Measurements from ENCODE around the gene CTIF. TPM values are rescaled to one million over a fixed set of nuclear protein-coding genes. Genes with fewer than 3 reads are reported as not detected.

Gene CTIF
- polyA plus RNA-seq, 3 donors, result 0.38 to 8.7 (median 1.2) TPM

GRCh38 chr18:48642503-48642902, 103.7 kb downstream of the CTIF start:
- WGBS (ENCODE audit: insufficient coverage), result 100% methylated on average over 1 of the region's 1 CpG
- H3K9me3 ChIP-seq (replicated peaks in 1 of 2; ENCODE audit: control insufficient read depth in 1 of 2, insufficient read depth in 1 of 2, low read length in 2 of 2), result no peaks in the 10 kb centered on the region
- H3K27me3 ChIP-seq (ENCODE audit: control insufficient read depth in 2 of 2, insufficient read depth in 2 of 2, low read length in 2 of 2), result no peaks in the 10 kb centered on the region
- no peaks in the 10 kb centered on the region for H4K20me1 ChIP-seq (ENCODE audit: insufficient read depth, low read length)
- no peak overlapping the region for H3K4me2 ChIP-seq (replicated peaks; ENCODE audit: extremely low read depth, low read length, poor library complexity, severe bottlenecking)
- H3K79me2 ChIP-seq (ENCODE audit: insufficient read depth, low read length), result no peaks in the 10 kb centered on the region
- DNase-seq, result no peak
- peaks cover 5 to 15% of the 10 kb centered on the region in 2 donors for H3K36me3 Mint-ChIP-seq
- H3K4me3 Mint-ChIP-seq, result no peak overlapping the region
- no peaks in the 10 kb centered on the region for H3K4me1 ChIP-seq (ENCODE audit: control insufficient read depth in 1 of 2, insufficient read depth in 2 of 2, low read length in 2 of 2)
- H3K4me1 Mint-ChIP-seq, result no peaks in the 10 kb centered on the region
- H2AFZ ChIP-seq (ENCODE audit: insufficient read depth, low read depth, low read length, poor library complexity, severe bottlenecking), result no peak overlapping the region
- H3K9ac ChIP-seq (ENCODE audit: insufficient read depth, low read length, poor library complexity, severe bottlenecking), result no peak overlapping the region
- H3K4me3 ChIP-seq (replicated peaks in 1 of 3; ENCODE audit: low read depth in 2 of 3, low read length in 3 of 3), result no peak overlapping the region
- H3K27me3 Mint-ChIP-seq (ENCODE audit: low read depth in 3 of 3), result peaks cover 2% of the 10 kb centered on the region in 3 donors
- no peak overlapping the region for H3K27ac Mint-ChIP-seq
- TF ChIP-seq, protein P1, sequence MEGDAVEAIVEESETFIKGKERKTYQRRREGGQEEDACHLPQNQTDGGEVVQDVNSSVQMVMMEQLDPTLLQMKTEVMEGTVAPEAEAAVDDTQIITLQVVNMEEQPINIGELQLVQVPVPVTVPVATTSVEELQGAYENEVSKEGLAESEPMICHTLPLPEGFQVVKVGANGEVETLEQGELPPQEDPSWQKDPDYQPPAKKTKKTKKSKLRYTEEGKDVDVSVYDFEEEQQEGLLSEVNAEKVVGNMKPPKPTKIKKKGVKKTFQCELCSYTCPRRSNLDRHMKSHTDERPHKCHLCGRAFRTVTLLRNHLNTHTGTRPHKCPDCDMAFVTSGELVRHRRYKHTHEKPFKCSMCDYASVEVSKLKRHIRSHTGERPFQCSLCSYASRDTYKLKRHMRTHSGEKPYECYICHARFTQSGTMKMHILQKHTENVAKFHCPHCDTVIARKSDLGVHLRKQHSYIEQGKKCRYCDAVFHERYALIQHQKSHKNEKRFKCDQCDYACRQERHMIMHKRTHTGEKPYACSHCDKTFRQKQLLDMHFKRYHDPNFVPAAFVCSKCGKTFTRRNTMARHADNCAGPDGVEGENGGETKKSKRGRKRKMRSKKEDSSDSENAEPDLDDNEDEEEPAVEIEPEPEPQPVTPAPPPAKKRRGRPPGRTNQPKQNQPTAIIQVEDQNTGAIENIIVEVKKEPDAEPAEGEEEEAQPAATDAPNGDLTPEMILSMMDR (IDR thresholded peaks at IDR 0.05), result no peak
- H3K27ac ChIP-seq (ENCODE audit: low read depth in 1 of 2, low read length in 2 of 2), result no peak overlapping the region
- peaks cover 1 to 6% (median 3%) of the 10 kb centered on the region in 7 donors for H3K9me3 Mint-ChIP-seq
- intact Hi-C loops (cut with micrococcal nuclease), result no loop called here
- peaks cover 0 to 4% of the 10 kb centered on the region in 2 donors for H3K36me3 ChIP-seq (replicated peaks in 1 of 2; ENCODE audit: control insufficient read depth in 1 of 2, insufficient read depth in 2 of 2, low read length in 2 of 2)

DNA sequence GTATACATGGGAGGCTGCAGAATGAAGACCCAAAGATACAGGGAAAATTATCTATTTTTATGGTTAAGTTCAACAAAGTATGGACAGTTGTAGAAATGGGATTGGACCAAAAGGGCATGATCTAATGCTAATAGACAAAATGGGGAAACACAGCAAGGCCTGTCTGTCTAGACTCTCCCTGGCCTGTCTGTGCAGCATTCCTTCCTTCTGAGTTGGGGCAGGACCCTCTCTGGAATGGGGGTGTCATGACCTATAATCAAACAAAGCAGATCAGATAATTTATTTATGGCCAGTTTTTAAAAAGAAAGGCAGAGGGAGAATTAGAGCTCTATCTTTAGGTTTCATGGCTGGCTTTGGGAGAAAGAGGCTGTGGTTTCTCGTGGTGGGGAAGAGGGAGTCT, 104.4 kb downstream of the CTIF start:
- H3K36me3 ChIP-seq (replicated peaks in 1 of 2; ENCODE audit: control insufficient read depth in 1 of 2, insufficient read depth in 2 of 2, low read length in 2 of 2), result no peaks in the 10 kb centered on the region
- WGBS (ENCODE audit: insufficient coverage), result 100% methylated on average over 1 of the region's 1 CpG
- no peak overlapping the region for H2AFZ ChIP-seq (ENCODE audit: insufficient read depth, low read depth, low read length, poor library complexity, severe bottlenecking)
- H3K4me3 Mint-ChIP-seq, result no peak overlapping the region
- H3K9ac ChIP-seq (ENCODE audit: insufficient read depth, low read length, poor library complexity, severe bottlenecking), result no peak overlapping the region
- peaks cover 1 to 6% (median 3%) of the 10 kb centered on the region in 7 donors for H3K9me3 Mint-ChIP-seq
- no peaks in the 10 kb centered on the region for H3K4me1 ChIP-seq (ENCODE audit: control insufficient read depth in 1 of 2, insufficient read depth in 2 of 2, low read length in 2 of 2)
- H3K9me3 ChIP-seq (replicated peaks in 1 of 2; ENCODE audit: control insufficient read depth in 1 of 2, insufficient read depth in 1 of 2, low read length in 2 of 2), result no peaks in the 10 kb centered on the region
- TF ChIP-seq, protein P1 (IDR thresholded peaks at IDR 0.05), result no peak
- H3K4me1 Mint-ChIP-seq, result no peaks in the 10 kb centered on the region
- no peak overlapping the region for H3K4me3 ChIP-seq (replicated peaks in 1 of 3; ENCODE audit: low read depth in 2 of 3, low read length in 3 of 3)
- H3K27me3 Mint-ChIP-seq (ENCODE audit: low read depth in 3 of 3), result peaks cover 0 to 2% (median 2%) of the 10 kb centered on the region in 3 donors
- no peaks in the 10 kb centered on the region for H3K79me2 ChIP-seq (ENCODE audit: insufficient read depth, low read length)
- H3K27ac Mint-ChIP-seq, result peak overlapping the region in 2 of 7 donors; percentile 13 to 47
- H3K4me2 ChIP-seq (replicated peaks; ENCODE audit: extremely low read depth, low read length, poor library complexity, severe bottlenecking), result no peak overlapping the region
- H3K36me3 Mint-ChIP-seq, result peaks cover 5 to 15% of the 10 kb centered on the region in 2 donors
- intact Hi-C loops (cut with micrococcal nuclease), result no loop called here
- H3K27ac ChIP-seq (ENCODE audit: low read depth in 1 of 2, low read length in 2 of 2), result no peak overlapping the region
- no peak for DNase-seq
- no peaks in the 10 kb centered on the region for H3K27me3 ChIP-seq (ENCODE audit: control insufficient read depth in 2 of 2, insufficient read depth in 2 of 2, low read length in 2 of 2)
- H4K20me1 ChIP-seq (ENCODE audit: insufficient read depth, low read length), result no peaks in the 10 kb centered on the region
